HepG2 (cell line): Measurements from ENCODE around the gene NES. TPM values are rescaled to one million over a fixed set of nuclear protein-coding genes. Genes with fewer than 3 reads are reported as not detected.
A peak's percentile ranks its signal among the peaks of the same experiment; 100 is the strongest.

Source experiments
- CREBL2 ChIP-seq: sonication (generic); formaldehyde crosslinking; IDR thresholded peaks from 2 replicates; pipeline ENCODE4 v1.8.1; 2023; ENCODE audit warnings: missing genetic modification reagents, mild to moderate bottlenecking, borderline replicate concordance
- MED13 ChIP-seq: sonication (generic); formaldehyde crosslinking; IDR thresholded peaks from 2 replicates; pipeline ENCODE4 v1.5.0; 2020; ENCODE audit warnings: missing genetic modification reagents
- NONO ChIP-seq, 2 experiments: fragments of 450-650 bp in 1 of 2; sonication (generic) in 1 of 2; formaldehyde crosslinking in 1 of 2; IDR thresholded peaks in 1 of 2; conservative IDR thresholded peaks in 1 of 2; 2 replicates each; pipeline versions ENCODE4 v1.6.1 to v1.8.0; 2017 to 2022; ENCODE audit warnings: mild to moderate bottlenecking in 1 of 2, missing genetic modification reagents in 1 of 2, moderate library complexity in 1 of 2
- RARA ChIP-seq: IDR thresholded peaks from 2 replicates; pipeline ENCODE4 v1.6.1; 2016; ENCODE audit warnings: missing genetic modification reagents, missing compliant biosample characterization
- RELA ChIP-seq: sonication (generic); formaldehyde crosslinking; IDR thresholded peaks from 2 replicates; pipeline ENCODE4 v1.4.0; 2020; ENCODE audit warnings: missing genetic modification reagents
- TOPORS ChIP-seq: sonication (generic); formaldehyde crosslinking; IDR thresholded peaks from 2 replicates; pipeline ENCODE4 v1.8.0; 2023; ENCODE audit warnings: mild to moderate bottlenecking, missing genetic modification reagents
- ZMYM4 ChIP-seq: sonication (generic); formaldehyde crosslinking; IDR thresholded peaks from 2 replicates; pipeline ENCODE4 v1.8.1; 2023; ENCODE audit warnings: mild to moderate bottlenecking, missing genetic modification reagents
- ZNF224 ChIP-seq: sonication (generic); formaldehyde crosslinking; IDR thresholded peaks from 2 replicates; pipeline ENCODE4 v1.5.0; 2020; ENCODE audit warnings: mild to moderate bottlenecking, missing genetic modification reagents
- ZNF234 ChIP-seq: sonication (generic); formaldehyde crosslinking; conservative IDR thresholded peaks from 2 replicates; pipeline ENCODE4 v1.5.1; 2020; ENCODE audit warnings: mild to moderate bottlenecking, missing genetic modification reagents
- ZNF274 ChIP-seq: sonication (generic); formaldehyde crosslinking; IDR thresholded peaks from 2 replicates; pipeline ENCODE4 v1.5.1; 2020; ENCODE audit warnings: mild to moderate bottlenecking, missing genetic modification reagents
- ZNF333 ChIP-seq: sonication (generic); formaldehyde crosslinking; IDR thresholded peaks from 2 replicates; pipeline ENCODE4 v1.4.0; 2020; ENCODE audit warnings: mild to moderate bottlenecking, missing genetic modification reagents, borderline replicate concordance
- ZNF337 ChIP-seq: sonication (generic); formaldehyde crosslinking; IDR thresholded peaks from 2 replicates; pipeline ENCODE4 v1.5.1; 2020; ENCODE audit warnings: missing genetic modification reagents, low read depth, mild to moderate bottlenecking, borderline replicate concordance
- ZSCAN21 ChIP-seq: sonication (generic); formaldehyde crosslinking; IDR thresholded peaks from 2 replicates; pipeline ENCODE4 v1.8.0; 2022; ENCODE audit warnings: mild to moderate bottlenecking, missing genetic modification reagents, moderate library complexity, borderline replicate concordance
- polyA plus RNA-seq, 8 experiments: library from polyadenylated mRNA; depleted of rRNA in 3 of 8; stranded (reverse) in 7 of 8; unstranded in 1 of 8; fragments of >200 nt; fragmentation: Illumina TruSeq in 4 of 8; extraction: Trizol in 4 of 8; gene quantifications; 2 replicates each; pipeline versions ENCODE4 v1.2.1 to v1.2.3, GENCODE V29; 2011 to 2016; ENCODE audit warnings: low read depth in 4 of 8, missing spikeins in 1 of 8, mixed read lengths in 1 of 8; ENCODE audit not compliant: insufficient read depth in 1 of 8
- total RNA-seq, 5 experiments: library from RNA; depleted of rRNA; stranded (reverse); fragments of >200 nt; fragmentation: Illumina TruSeq; extraction: Trizol; gene quantifications; 2 replicates each; pipeline ENCODE4 v1.2.3, GENCODE V29; 2016; ENCODE audit warnings: low read depth in 1 of 5
- TF ChIP-seq, protein P1 (sequence below): sonication (generic); formaldehyde crosslinking; IDR thresholded peaks from 2 replicates; pipeline ENCODE4 v1.5.1; 2020; ENCODE audit warnings: mild to moderate bottlenecking, missing genetic modification reagents, moderate library complexity
- TF ChIP-seq, protein P2 (sequence below): sonication (generic); formaldehyde crosslinking; IDR thresholded peaks from 2 replicates; pipeline ENCODE4 v1.5.0; 2020; ENCODE audit warnings: mild to moderate bottlenecking, missing genetic modification reagents
- TF ChIP-seq, protein P3 (sequence below): sonication (generic); formaldehyde crosslinking; IDR thresholded peaks from 2 replicates; pipeline ENCODE4 v1.8.0; 2022; ENCODE audit warnings: mild to moderate bottlenecking, missing genetic modification reagents; ENCODE audit not compliant: insufficient replicate concordance
- TF ChIP-seq, protein P4 (sequence below): sonication (generic); formaldehyde crosslinking; IDR thresholded peaks from 2 replicates; pipeline ENCODE4 v1.4.0; 2020; ENCODE audit warnings: missing genetic modification reagents, borderline replicate concordance

The NES gene
- total and polyA plus RNA-seq, 2 of the 13 experiments (the other 11 are each of a cell fraction or from before 2014, with no cell fraction given): 1.7 to 16.6 TPM

GRCh38 chr1:156664767-156665411 is 12.3 kb downstream of the NES start (continued):
- TF ChIP-seq NONO (IDR thresholded peaks at IDR 0.05) (no peak), NONO (CRISPR knock-in tag; conservative IDR thresholded peaks at IDR 0.05) (no peak), ZNF234 (CRISPR knock-in tag) (no peak), RELA (CRISPR knock-in tag) (no peak), CREBL2 (CRISPR knock-in tag) (no peak), ZMYM4 (CRISPR knock-in tag) (no peak), RARA (0 out of 2 replicates have a peak, but pooled peaks have one; percentile 28), ZNF337 (CRISPR knock-in tag) (no peak), ZNF274 (no peak), ZNF333 (CRISPR knock-in tag) (no peak), TOPORS (CRISPR knock-in tag) (no peak), ZNF224 (CRISPR knock-in tag) (no peak), MED13 (no peak), ZSCAN21 (CRISPR knock-in tag) (no peak)
- TF ChIP-seq, protein P1, sequence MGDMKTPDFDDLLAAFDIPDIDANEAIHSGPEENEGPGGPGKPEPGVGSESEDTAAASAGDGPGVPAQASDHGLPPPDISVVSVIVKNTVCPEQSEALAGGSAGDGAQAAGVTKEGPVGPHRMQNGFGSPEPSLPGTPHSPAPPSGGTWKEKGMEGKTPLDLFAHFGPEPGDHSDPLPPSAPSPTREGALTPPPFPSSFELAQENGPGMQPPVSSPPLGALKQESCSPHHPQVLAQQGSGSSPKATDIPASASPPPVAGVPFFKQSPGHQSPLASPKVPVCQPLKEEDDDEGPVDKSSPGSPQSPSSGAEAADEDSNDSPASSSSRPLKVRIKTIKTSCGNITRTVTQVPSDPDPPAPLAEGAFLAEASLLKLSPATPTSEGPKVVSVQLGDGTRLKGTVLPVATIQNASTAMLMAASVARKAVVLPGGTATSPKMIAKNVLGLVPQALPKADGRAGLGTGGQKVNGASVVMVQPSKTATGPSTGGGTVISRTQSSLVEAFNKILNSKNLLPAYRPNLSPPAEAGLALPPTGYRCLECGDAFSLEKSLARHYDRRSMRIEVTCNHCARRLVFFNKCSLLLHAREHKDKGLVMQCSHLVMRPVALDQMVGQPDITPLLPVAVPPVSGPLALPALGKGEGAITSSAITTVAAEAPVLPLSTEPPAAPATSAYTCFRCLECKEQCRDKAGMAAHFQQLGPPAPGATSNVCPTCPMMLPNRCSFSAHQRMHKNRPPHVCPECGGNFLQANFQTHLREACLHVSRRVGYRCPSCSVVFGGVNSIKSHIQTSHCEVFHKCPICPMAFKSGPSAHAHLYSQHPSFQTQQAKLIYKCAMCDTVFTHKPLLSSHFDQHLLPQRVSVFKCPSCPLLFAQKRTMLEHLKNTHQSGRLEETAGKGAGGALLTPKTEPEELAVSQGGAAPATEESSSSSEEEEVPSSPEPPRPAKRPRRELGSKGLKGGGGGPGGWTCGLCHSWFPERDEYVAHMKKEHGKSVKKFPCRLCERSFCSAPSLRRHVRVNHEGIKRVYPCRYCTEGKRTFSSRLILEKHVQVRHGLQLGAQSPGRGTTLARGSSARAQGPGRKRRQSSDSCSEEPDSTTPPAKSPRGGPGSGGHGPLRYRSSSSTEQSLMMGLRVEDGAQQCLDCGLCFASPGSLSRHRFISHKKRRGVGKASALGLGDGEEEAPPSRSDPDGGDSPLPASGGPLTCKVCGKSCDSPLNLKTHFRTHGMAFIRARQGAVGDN (CRISPR knock-in tag): peak; percentile 48
- TF ChIP-seq, protein P2, sequence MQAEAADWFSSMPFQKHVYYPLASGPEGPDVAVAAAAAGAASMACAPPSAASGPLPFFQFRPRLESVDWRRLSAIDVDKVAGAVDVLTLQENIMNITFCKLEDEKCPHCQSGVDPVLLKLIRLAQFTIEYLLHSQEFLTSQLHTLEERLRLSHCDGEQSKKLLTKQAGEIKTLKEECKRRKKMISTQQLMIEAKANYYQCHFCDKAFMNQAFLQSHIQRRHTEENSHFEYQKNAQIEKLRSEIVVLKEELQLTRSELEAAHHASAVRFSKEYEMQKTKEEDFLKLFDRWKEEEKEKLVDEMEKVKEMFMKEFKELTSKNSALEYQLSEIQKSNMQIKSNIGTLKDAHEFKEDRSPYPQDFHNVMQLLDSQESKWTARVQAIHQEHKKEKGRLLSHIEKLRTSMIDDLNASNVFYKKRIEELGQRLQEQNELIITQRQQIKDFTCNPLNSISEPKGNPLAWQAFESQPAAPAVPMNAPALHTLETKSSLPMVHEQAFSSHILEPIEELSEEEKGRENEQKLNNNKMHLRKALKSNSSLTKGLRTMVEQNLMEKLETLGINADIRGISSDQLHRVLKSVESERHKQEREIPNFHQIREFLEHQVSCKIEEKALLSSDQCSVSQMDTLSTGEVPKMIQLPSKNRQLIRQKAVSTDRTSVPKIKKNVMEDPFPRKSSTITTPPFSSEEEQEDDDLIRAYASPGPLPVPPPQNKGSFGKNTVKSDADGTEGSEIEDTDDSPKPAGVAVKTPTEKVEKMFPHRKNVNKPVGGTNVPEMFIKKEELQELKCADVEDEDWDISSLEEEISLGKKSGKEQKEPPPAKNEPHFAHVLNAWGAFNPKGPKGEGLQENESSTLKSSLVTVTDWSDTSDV (CRISPR knock-in tag): no peak
- TF ChIP-seq, protein P3, sequence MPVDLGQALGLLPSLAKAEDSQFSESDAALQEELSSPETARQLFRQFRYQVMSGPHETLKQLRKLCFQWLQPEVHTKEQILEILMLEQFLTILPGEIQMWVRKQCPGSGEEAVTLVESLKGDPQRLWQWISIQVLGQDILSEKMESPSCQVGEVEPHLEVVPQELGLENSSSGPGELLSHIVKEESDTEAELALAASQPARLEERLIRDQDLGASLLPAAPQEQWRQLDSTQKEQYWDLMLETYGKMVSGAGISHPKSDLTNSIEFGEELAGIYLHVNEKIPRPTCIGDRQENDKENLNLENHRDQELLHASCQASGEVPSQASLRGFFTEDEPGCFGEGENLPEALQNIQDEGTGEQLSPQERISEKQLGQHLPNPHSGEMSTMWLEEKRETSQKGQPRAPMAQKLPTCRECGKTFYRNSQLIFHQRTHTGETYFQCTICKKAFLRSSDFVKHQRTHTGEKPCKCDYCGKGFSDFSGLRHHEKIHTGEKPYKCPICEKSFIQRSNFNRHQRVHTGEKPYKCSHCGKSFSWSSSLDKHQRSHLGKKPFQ (CRISPR knock-in tag): no peak
- TF ChIP-seq, protein P4, sequence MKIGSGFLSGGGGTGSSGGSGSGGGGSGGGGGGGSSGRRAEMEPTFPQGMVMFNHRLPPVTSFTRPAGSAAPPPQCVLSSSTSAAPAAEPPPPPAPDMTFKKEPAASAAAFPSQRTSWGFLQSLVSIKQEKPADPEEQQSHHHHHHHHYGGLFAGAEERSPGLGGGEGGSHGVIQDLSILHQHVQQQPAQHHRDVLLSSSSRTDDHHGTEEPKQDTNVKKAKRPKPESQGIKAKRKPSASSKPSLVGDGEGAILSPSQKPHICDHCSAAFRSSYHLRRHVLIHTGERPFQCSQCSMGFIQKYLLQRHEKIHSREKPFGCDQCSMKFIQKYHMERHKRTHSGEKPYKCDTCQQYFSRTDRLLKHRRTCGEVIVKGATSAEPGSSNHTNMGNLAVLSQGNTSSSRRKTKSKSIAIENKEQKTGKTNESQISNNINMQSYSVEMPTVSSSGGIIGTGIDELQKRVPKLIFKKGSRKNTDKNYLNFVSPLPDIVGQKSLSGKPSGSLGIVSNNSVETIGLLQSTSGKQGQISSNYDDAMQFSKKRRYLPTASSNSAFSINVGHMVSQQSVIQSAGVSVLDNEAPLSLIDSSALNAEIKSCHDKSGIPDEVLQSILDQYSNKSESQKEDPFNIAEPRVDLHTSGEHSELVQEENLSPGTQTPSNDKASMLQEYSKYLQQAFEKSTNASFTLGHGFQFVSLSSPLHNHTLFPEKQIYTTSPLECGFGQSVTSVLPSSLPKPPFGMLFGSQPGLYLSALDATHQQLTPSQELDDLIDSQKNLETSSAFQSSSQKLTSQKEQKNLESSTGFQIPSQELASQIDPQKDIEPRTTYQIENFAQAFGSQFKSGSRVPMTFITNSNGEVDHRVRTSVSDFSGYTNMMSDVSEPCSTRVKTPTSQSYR (CRISPR knock-in tag): peak; percentile 53; the same call in 1 of the 2 replicates
